ENCODE measurements around the gene AGMO. TPM values are rescaled to one million over a fixed set of nuclear protein-coding genes. Genes with fewer than 3 reads are reported as not detected.

AGMO gene
- total and polyA plus RNA-seq, 2 experiments from 2014 or later, result 0.42 to 0.55 TPM

GRCh38 chr7:15503603-15504290, 58.1 kb downstream of the AGMO start:
- Histone ChIP-seq H3K79me2 (replicated peaks; ENCODE audit: insufficient read depth) (no peaks in the 10 kb centered on the region), H3K4me3 (no peak overlapping the region), H3K9me2 (ENCODE audit: insufficient read depth) (no peaks in the 10 kb centered on the region), H3F3A (replicated peaks; ENCODE audit: low read depth) (no peaks in the 10 kb centered on the region), H2AFZ (no peak overlapping the region), H4K20me1 (replicated peaks; ENCODE audit: insufficient read depth) (no peaks in the 10 kb centered on the region), H3K27ac (ENCODE audit: low read depth) (no peak overlapping the region), H3K36me3 (ENCODE audit: insufficient read depth) (no peaks in the 10 kb centered on the region), H3K4me1 (ENCODE audit: insufficient read depth) (peaks cover 7% of the 10 kb centered on the region; the same call in 1 of the 2 replicates), H3K27me3 (ENCODE audit: insufficient read depth) (no peaks in the 10 kb centered on the region), H3K4me2 (no peak overlapping the region)
- peaks cover 3% of the 10 kb centered on the region; the same call in 2 of the 3 replicates for H3K4me1 Mint-ChIP-seq
- no peaks in the 10 kb centered on the region for H3K9me3 Mint-ChIP-seq
- no peak overlapping the region for H3K27ac Mint-ChIP-seq
- ATAC-seq (no peak), DNase-seq (ENCODE audit: low spot score) (no peak)
- H3K27me3 Mint-ChIP-seq (ENCODE audit: insufficient read depth, low read depth, poor library complexity), result peaks cover 1% of the 10 kb centered on the region
- H3K36me3 Mint-ChIP-seq (ENCODE audit: low read depth), result no peaks in the 10 kb centered on the region
- peak in 1 of 2 experiments; percentile 38; a peak in 2 of 4 replicates for TF ChIP-seq CTCF (conservative IDR thresholded peaks at IDR 0.05; ENCODE audit: low read depth in 2 of 2)
- TF ChIP-seq ZNF331 (CRISPR knock-in tag; IDR thresholded peaks at IDR 0.05; ENCODE audit: low read depth), result no peak
- no peak overlapping the region for H3K4me3 Mint-ChIP-seq

GRCh38 chr7:15498465-15498864, 63.4 kb downstream of the AGMO start:
- TF ChIP-seq JUNB (IDR thresholded peaks at IDR 0.05; ENCODE audit: unreplicated experiment), result no peak
- no peak for TF ChIP-seq ZNF331 (CRISPR knock-in tag; IDR thresholded peaks at IDR 0.05; ENCODE audit: low read depth)
- TF ChIP-seq EZH2 (IDR thresholded peaks at IDR 0.05; ENCODE audit: low read depth, unreplicated experiment), result no peak
- TF ChIP-seq CREB1 (CRISPR knock-in tag; IDR thresholded peaks at IDR 0.05; ENCODE audit: low read depth), result no peak
- no peak for TF ChIP-seq EZH2phosphoT487 (IDR thresholded peaks at IDR 0.05; ENCODE audit: unreplicated experiment)
- H3K27ac ChIP-seq (ENCODE audit: low read depth), result no peak overlapping the region
- H3K27me3 ChIP-seq (ENCODE audit: insufficient read depth), result no peaks in the 10 kb centered on the region
- H3K4me1 ChIP-seq (ENCODE audit: insufficient read depth), result no peaks in the 10 kb centered on the region
- H3K4me3 ChIP-seq, result no peak overlapping the region
- H4K20me1 ChIP-seq (replicated peaks; ENCODE audit: insufficient read depth), result no peaks in the 10 kb centered on the region
- H3K36me3 ChIP-seq (ENCODE audit: insufficient read depth), result no peaks in the 10 kb centered on the region
- no peaks in the 10 kb centered on the region for H3K9me2 ChIP-seq (ENCODE audit: insufficient read depth)
- ATAC-seq, result no peak
- DNase-seq (ENCODE audit: low spot score), result no peak
- no peaks in the 10 kb centered on the region for H3K79me2 ChIP-seq (replicated peaks; ENCODE audit: insufficient read depth)
- Mint-ChIP-seq H3K4me3 (no peak overlapping the region), H3K27ac (no peak overlapping the region), H3K27me3 (ENCODE audit: insufficient read depth, low read depth, poor library complexity) (no peaks in the 10 kb centered on the region), H3K9me3 (no peaks in the 10 kb centered on the region), H3K4me1 (no peaks in the 10 kb centered on the region), H3K36me3 (ENCODE audit: low read depth) (no peaks in the 10 kb centered on the region)
- H3K4me2 ChIP-seq, result no peak overlapping the region
- no peaks in the 10 kb centered on the region for H3F3A ChIP-seq (replicated peaks; ENCODE audit: low read depth)
- no peak overlapping the region for H2AFZ ChIP-seq

GRCh38 chr7:15495170-15495569, 66.6 kb downstream of the AGMO start:
- Mint-ChIP-seq H3K4me3 (no peak overlapping the region), H3K27me3 (ENCODE audit: insufficient read depth, low read depth, poor library complexity) (no peaks in the 10 kb centered on the region), H3K27ac (no peak overlapping the region), H3K9me3 (no peaks in the 10 kb centered on the region), H3K4me1 (no peaks in the 10 kb centered on the region), H3K36me3 (ENCODE audit: low read depth) (no peaks in the 10 kb centered on the region)
- H4K20me1 ChIP-seq (replicated peaks; ENCODE audit: insufficient read depth), result no peaks in the 10 kb centered on the region
- ATAC-seq (no peak), DNase-seq (ENCODE audit: low spot score) (no peak)
- H3K27ac ChIP-seq (ENCODE audit: low read depth), result no peak overlapping the region
- no peaks in the 10 kb centered on the region for H3K27me3 ChIP-seq (ENCODE audit: insufficient read depth)
- no peaks in the 10 kb centered on the region for H3F3A ChIP-seq (replicated peaks; ENCODE audit: low read depth)
- no peak overlapping the region for H3K4me2 ChIP-seq
- no peaks in the 10 kb centered on the region for H3K79me2 ChIP-seq (replicated peaks; ENCODE audit: insufficient read depth)
- no peak overlapping the region for H3K4me3 ChIP-seq
- H3K9me2 ChIP-seq (ENCODE audit: insufficient read depth), result no peaks in the 10 kb centered on the region
- H2AFZ ChIP-seq, result no peak overlapping the region
- no peaks in the 10 kb centered on the region for H3K4me1 ChIP-seq (ENCODE audit: insufficient read depth)
- no peaks in the 10 kb centered on the region for H3K36me3 ChIP-seq (ENCODE audit: insufficient read depth)
- TF ChIP-seq ZNF331 (CRISPR knock-in tag; IDR thresholded peaks at IDR 0.05; ENCODE audit: low read depth) (no peak), ZNF462 (CRISPR knock-in tag; IDR thresholded peaks at IDR 0.05) (no peak)
